ENCODE results near the gene LPP. TPM values are rescaled to one million over a fixed set of nuclear protein-coding genes. Genes with fewer than 3 reads are reported as not detected.

LPP gene
- polyA plus RNA-seq, 1 experiment, result 76.3 TPM

DNA sequence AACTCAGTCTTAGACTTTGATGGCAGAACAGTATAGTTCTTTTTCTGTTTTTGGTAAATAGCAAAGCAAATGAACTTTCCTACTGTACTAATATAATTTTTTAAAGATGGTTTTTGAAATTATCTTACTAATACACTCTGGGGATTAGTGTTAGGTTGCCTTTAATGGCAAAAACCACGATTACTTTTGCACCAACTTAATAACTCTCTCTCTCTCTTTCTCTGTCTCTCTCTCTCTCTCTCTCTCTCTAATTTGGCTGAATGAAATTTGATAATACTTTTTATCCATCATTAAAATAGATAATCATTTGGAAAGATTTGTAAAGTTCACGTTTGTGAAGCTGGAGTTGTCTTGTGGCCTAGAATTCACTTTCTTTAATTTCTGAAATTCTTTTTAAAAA, 257.8 kb downstream of the LPP start:
- POLR2A ChIA-PET, result no interaction called here
- DNase-seq (ENCODE audit: low read depth, low spot score), result no peak
- Histone ChIP-seq H3K27ac (ENCODE audit: low read depth, low read length) (no peak overlapping the region), H3K27me3 (ENCODE audit: control insufficient read depth, insufficient read depth, low read length) (no peaks in the 10 kb centered on the region), H3K4me3 (ENCODE audit: low read depth, low read length) (no peak overlapping the region), H3K9me3 (ENCODE audit: control insufficient read depth, insufficient read depth, low read length) (no peaks in the 10 kb centered on the region)
- TF ChIP-seq, protein P1, sequence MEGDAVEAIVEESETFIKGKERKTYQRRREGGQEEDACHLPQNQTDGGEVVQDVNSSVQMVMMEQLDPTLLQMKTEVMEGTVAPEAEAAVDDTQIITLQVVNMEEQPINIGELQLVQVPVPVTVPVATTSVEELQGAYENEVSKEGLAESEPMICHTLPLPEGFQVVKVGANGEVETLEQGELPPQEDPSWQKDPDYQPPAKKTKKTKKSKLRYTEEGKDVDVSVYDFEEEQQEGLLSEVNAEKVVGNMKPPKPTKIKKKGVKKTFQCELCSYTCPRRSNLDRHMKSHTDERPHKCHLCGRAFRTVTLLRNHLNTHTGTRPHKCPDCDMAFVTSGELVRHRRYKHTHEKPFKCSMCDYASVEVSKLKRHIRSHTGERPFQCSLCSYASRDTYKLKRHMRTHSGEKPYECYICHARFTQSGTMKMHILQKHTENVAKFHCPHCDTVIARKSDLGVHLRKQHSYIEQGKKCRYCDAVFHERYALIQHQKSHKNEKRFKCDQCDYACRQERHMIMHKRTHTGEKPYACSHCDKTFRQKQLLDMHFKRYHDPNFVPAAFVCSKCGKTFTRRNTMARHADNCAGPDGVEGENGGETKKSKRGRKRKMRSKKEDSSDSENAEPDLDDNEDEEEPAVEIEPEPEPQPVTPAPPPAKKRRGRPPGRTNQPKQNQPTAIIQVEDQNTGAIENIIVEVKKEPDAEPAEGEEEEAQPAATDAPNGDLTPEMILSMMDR (IDR thresholded peaks at IDR 0.05; ENCODE audit: low read depth, low read length), result no peak
- CTCF ChIA-PET, result interaction anchor here (0.6 kb wide), 1 partner anchor 45 kb away, joined by 4 read pairs; no protein-coding TSS in a partner anchor

GRCh38 chr3:188415196-188415595, 261.2 kb downstream of the LPP start:
- H3K9me3 ChIP-seq (ENCODE audit: control insufficient read depth, insufficient read depth, low read length), result no peaks in the 10 kb centered on the region
- POLR2A ChIA-PET, result no interaction called here
- CTCF ChIA-PET, result interaction anchor here (0.5 kb wide), 1 partner anchor 21 kb away, joined by 3 read pairs; no protein-coding TSS in a partner anchor
- no peak for DNase-seq (ENCODE audit: low read depth, low spot score)
- TF ChIP-seq, protein P1 (IDR thresholded peaks at IDR 0.05; ENCODE audit: low read depth, low read length), result no peak
- no peak overlapping the region for H3K27ac ChIP-seq (ENCODE audit: low read depth, low read length)
- no peaks in the 10 kb centered on the region for H3K27me3 ChIP-seq (ENCODE audit: control insufficient read depth, insufficient read depth, low read length)
- no peak overlapping the region for H3K4me3 ChIP-seq (ENCODE audit: low read depth, low read length)

GRCh38 chr3:188416041-188416440, 262.1 kb downstream of the LPP start:
- CTCF ChIA-PET, result interaction anchor here (1.2 kb wide), 1 partner anchor 676 kb away, joined by 4 read pairs; no protein-coding TSS in a partner anchor
- no peak for DNase-seq (ENCODE audit: low read depth, low spot score)
- TF ChIP-seq, protein P1 (IDR thresholded peaks at IDR 0.05; ENCODE audit: low read depth, low read length), result no peak
- POLR2A ChIA-PET, result no interaction called here
- Histone ChIP-seq H3K4me3 (ENCODE audit: low read depth, low read length) (no peak overlapping the region), H3K9me3 (ENCODE audit: control insufficient read depth, insufficient read depth, low read length) (no peaks in the 10 kb centered on the region), H3K27me3 (ENCODE audit: control insufficient read depth, insufficient read depth, low read length) (no peaks in the 10 kb centered on the region), H3K27ac (ENCODE audit: low read depth, low read length) (no peak overlapping the region)

DNA sequence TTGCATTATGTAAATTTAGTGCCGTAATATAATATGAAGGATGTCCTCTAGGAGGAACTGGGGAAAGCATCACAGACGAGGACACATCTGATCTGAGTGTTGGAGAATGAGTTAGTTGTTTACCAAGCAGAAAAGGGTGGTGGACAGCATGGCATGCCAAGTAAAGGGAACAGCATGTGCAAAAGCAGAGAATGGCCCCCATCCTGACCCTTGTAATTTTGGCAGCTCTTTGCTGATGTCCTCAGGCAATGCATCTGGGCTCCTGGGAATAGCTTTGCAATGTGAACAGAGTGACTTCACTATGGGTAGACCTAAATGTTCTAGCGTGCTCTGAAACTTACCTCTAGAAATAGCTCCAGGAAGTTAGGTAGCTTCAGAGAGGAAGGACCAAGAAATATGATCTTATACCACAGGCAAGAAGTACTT, 263.3 kb downstream of the LPP start:
- no peaks in the 10 kb centered on the region for H3K27me3 ChIP-seq (ENCODE audit: control insufficient read depth, insufficient read depth, low read length)
- no peak overlapping the region for H3K4me3 ChIP-seq (ENCODE audit: low read depth, low read length)
- ChIA-PET POLR2A (no interaction called here), CTCF (no interaction called here)
- no peaks in the 10 kb centered on the region for H3K9me3 ChIP-seq (ENCODE audit: control insufficient read depth, insufficient read depth, low read length)
- DNase-seq (ENCODE audit: low read depth, low spot score), result no peak
- no peak overlapping the region for H3K27ac ChIP-seq (ENCODE audit: low read depth, low read length)
- TF ChIP-seq, protein P1 (IDR thresholded peaks at IDR 0.05; ENCODE audit: low read depth, low read length), result no peak

DNA sequence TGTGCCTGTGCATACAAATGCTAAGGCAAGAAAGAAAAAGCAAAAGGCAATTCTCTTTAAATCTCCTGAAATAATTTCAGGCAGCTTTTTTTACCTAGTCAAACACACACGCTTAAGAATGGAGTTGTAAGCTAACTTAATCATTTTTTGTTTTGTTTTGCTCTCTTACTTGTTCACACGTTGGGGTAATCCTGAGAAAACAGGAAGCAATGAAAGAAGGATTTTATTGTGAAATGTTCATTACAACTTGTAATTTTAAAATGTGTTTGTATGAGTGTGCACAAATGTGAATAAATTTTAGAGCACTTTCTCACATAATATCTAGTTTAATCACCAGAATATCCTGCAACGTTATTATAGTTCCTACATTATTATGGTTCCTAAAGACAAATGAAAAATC, 263.8 kb downstream of the LPP start:
- no peak overlapping the region for H3K27ac ChIP-seq (ENCODE audit: low read depth, low read length)
- H3K27me3 ChIP-seq (ENCODE audit: control insufficient read depth, insufficient read depth, low read length), result no peaks in the 10 kb centered on the region
- no peak overlapping the region for H3K4me3 ChIP-seq (ENCODE audit: low read depth, low read length)
- DNase-seq (ENCODE audit: low read depth, low spot score), result no peak
- ChIA-PET POLR2A (no interaction called here), CTCF (no interaction called here)
- no peaks in the 10 kb centered on the region for H3K9me3 ChIP-seq (ENCODE audit: control insufficient read depth, insufficient read depth, low read length)
- TF ChIP-seq, protein P1 (IDR thresholded peaks at IDR 0.05; ENCODE audit: low read depth, low read length), result no peak
